Left lobe of liver (tissue), 2 donors: ENCODE results near the gene MSRB3. TPM values are rescaled to one million over a fixed set of nuclear protein-coding genes. Genes with fewer than 3 reads are reported as not detected.
A peak's percentile ranks its signal among the peaks of the same experiment; 100 is the strongest.

ENCODE experiments used
- ATAC-seq: fragments of 200-7000 bp; cut with Tn5 transposase; one replicate; pipeline ENCODE4 v1.9.1; 2020; ENCODE audit warnings: mild to moderate bottlenecking, moderate library complexity
- DNase-seq: peaks from one replicate; pipeline ENCODE4 v3.0.0-alpha.2; 2020; ENCODE audit warnings: low spot score
- total RNA-seq: library from RNA; stranded (reverse); gene quantifications from one replicate; pipeline ENCODE4 v1.2.1, GENCODE V29; 2021
- donor health status: DM: no; HTN: no; CAD: no; lungs with moderate emphysema.
- donor health status: DM: no; HTN: yes; CAD: no.

Gene MSRB3
- total RNA-seq: 1.6 TPM

- peak; percentile 58 for DNase-seq
- peak; percentile 88 for ATAC-seq
Observed at GRCh38 chr12:65278576-65279368, at the start of gene MSRB3. Gene MSRB3 (plus strand): TSS chr12:65278683. CDS start chr12:65308580, 29,897 bp downstream.

- DNase-seq (no peak), ATAC-seq (no peak)
Observed at GRCh38 chr12:65229441-65229840, 49.0 kb upstream of the MSRB3 start.

- ATAC-seq (peak; percentile 54), DNase-seq (no peak)
Observed at GRCh38 chr12:65232476-65233077, 45.9 kb upstream of the MSRB3 start.

GRCh38 chr12:65237153-65237552, 41.3 kb upstream of the MSRB3 start:
- ATAC-seq (no peak), DNase-seq (no peak)

GRCh38 chr12:65238609-65239008, 39.9 kb upstream of the MSRB3 start:
- DNase-seq: no peak

GRCh38 chr12:65248656-65249633, 29.5 kb upstream of the MSRB3 start:
- no peak for ATAC-seq

More at GRCh38 chr12:65238609-65239008, 39.9 kb upstream of the MSRB3 start:
- ATAC-seq: no peak

GRCh38 chr12:65252515-65252914, 26.0 kb upstream of the MSRB3 start:
- no peak for ATAC-seq
- no peak for DNase-seq

More at GRCh38 chr12:65248656-65249633, 29.5 kb upstream of the MSRB3 start:
- no peak for DNase-seq

GRCh38 chr12:65257986-65258385, 20.5 kb upstream of the MSRB3 start:
- ATAC-seq: no peak
- no peak for DNase-seq

GRCh38 chr12:65259501-65259900, 19.0 kb upstream of the MSRB3 start:
- no peak for ATAC-seq
- no peak for DNase-seq

- ATAC-seq (no peak), DNase-seq (no peak)
Observed at GRCh38 chr12:65263777-65264176, 14.7 kb upstream of the MSRB3 start.

- ATAC-seq (no peak), DNase-seq (no peak)
Observed at GRCh38 chr12:65266408-65266807, 12.1 kb upstream of the MSRB3 start.

GRCh38 chr12:65269603-65270002, 8.9 kb upstream of the MSRB3 start:
- no peak for DNase-seq
- no peak for ATAC-seq

- DNase-seq: no peak
- ATAC-seq: no peak
Observed at GRCh38 chr12:65274602-65275272, 3.7 kb upstream of the MSRB3 start.

- no peak for ATAC-seq
- DNase-seq: no peak
Observed at GRCh38 chr12:65275627-65276026, 2.9 kb upstream of the MSRB3 start.

- ATAC-seq: no peak
- DNase-seq: no peak
Observed at GRCh38 chr12:65276916-65277530, 1.5 kb upstream of the MSRB3 start.

GRCh38 chr12:65277994-65278575, 398 bp upstream of the MSRB3 start:
- DNase-seq (no peak), ATAC-seq (no peak)

- ATAC-seq (no peak), DNase-seq (no peak)
Observed at GRCh38 chr12:65279369-65280112, 1.1 kb downstream of the MSRB3 start.

GRCh38 chr12:65280306-65280705, 1.8 kb downstream of the MSRB3 start:
- ATAC-seq: no peak
- DNase-seq: no peak

- ATAC-seq (no peak), DNase-seq (no peak)
Observed at GRCh38 chr12:65282840-65283239, 4.4 kb downstream of the MSRB3 start.
